ENCODE results near the gene PCDHA1.

PCDHA1 gene

GRCh38 chr5:140998921-140999410, 213.0 kb downstream of the PCDHA1 start:
- Histone ChIP-seq H3K4me1 (ENCODE audit: insufficient read depth, low read length, poor library complexity, severe bottlenecking) (no peaks in the 10 kb centered on the region), H3K9me2 (replicated peaks; ENCODE audit: low read depth, low read length) (no peaks in the 10 kb centered on the region), H4K20me1 (ENCODE audit: insufficient read depth, low read length, poor library complexity, severe bottlenecking) (no peaks in the 10 kb centered on the region), H3F3A (ENCODE audit: low read depth) (no peaks in the 10 kb centered on the region), H3K27me3 (ENCODE audit: insufficient read depth, low read length, poor library complexity, severe bottlenecking) (no peaks in the 10 kb centered on the region), H3K79me2 (ENCODE audit: insufficient read depth, low read length) (no peaks in the 10 kb centered on the region), H3K4me3 (ENCODE audit: low read length, poor library complexity, severe bottlenecking) (no peak overlapping the region), H2AFZ (ENCODE audit: low read length) (no peak overlapping the region), H3K9ac (ENCODE audit: low read depth, low read length, poor library complexity, severe bottlenecking) (no peak overlapping the region), H3K4me2 (ENCODE audit: low read depth, low read length, poor library complexity, severe bottlenecking) (no peak overlapping the region), H3K9me3 (ENCODE audit: insufficient read depth, low read depth, low read length) (no peaks in the 10 kb centered on the region), H3K36me3 (ENCODE audit: insufficient read depth, low read length) (no peaks in the 10 kb centered on the region)
- TF ChIP-seq CTCF (conservative IDR thresholded peaks at IDR 0.05; ENCODE audit: low read length), result no peak
- TF ChIP-seq EZH2phosphoT487 (IDR thresholded peaks at IDR 0.05; ENCODE audit: borderline replicate concordance), result no peak

- no peak overlapping the region for H3K9ac ChIP-seq (ENCODE audit: low read depth, low read length, poor library complexity, severe bottlenecking)
- H3K36me3 ChIP-seq (ENCODE audit: insufficient read depth, low read length), result no peaks in the 10 kb centered on the region
- H3K4me1 ChIP-seq (ENCODE audit: insufficient read depth, low read length, poor library complexity, severe bottlenecking), result no peaks in the 10 kb centered on the region
- H3F3A ChIP-seq (ENCODE audit: low read depth), result no peaks in the 10 kb centered on the region
- TF ChIP-seq CTCF (conservative IDR thresholded peaks at IDR 0.05; ENCODE audit: low read length), result no peak
- no peak for TF ChIP-seq EZH2phosphoT487 (IDR thresholded peaks at IDR 0.05; ENCODE audit: borderline replicate concordance)
- no peak overlapping the region for H2AFZ ChIP-seq (ENCODE audit: low read length)
- H3K27me3 ChIP-seq (ENCODE audit: insufficient read depth, low read length, poor library complexity, severe bottlenecking), result no peaks in the 10 kb centered on the region
- H3K4me2 ChIP-seq (ENCODE audit: low read depth, low read length, poor library complexity, severe bottlenecking), result no peak overlapping the region
- no peaks in the 10 kb centered on the region for H3K9me2 ChIP-seq (replicated peaks; ENCODE audit: low read depth, low read length)
- no peaks in the 10 kb centered on the region for H3K79me2 ChIP-seq (ENCODE audit: insufficient read depth, low read length)
- no peaks in the 10 kb centered on the region for H3K9me3 ChIP-seq (ENCODE audit: insufficient read depth, low read depth, low read length)
- no peak overlapping the region for H3K4me3 ChIP-seq (ENCODE audit: low read length, poor library complexity, severe bottlenecking)
- no peaks in the 10 kb centered on the region for H4K20me1 ChIP-seq (ENCODE audit: insufficient read depth, low read length, poor library complexity, severe bottlenecking)
Measured at GRCh38 chr5:141001446-141001843, 215.5 kb downstream of the PCDHA1 start.

- no peak overlapping the region for H3K9ac ChIP-seq (ENCODE audit: low read depth, low read length, poor library complexity, severe bottlenecking)
- H3F3A ChIP-seq (ENCODE audit: low read depth), result no peaks in the 10 kb centered on the region
- H3K79me2 ChIP-seq (ENCODE audit: insufficient read depth, low read length), result no peaks in the 10 kb centered on the region
Measured at GRCh38 chr5:141001844-141002604, 216.1 kb downstream of the PCDHA1 start.

More at GRCh38 chr5:141001844-141002604, 216.1 kb downstream of the PCDHA1 start:
- no peaks in the 10 kb centered on the region for H3K36me3 ChIP-seq (ENCODE audit: insufficient read depth, low read length)
- H3K4me2 ChIP-seq (ENCODE audit: low read depth, low read length, poor library complexity, severe bottlenecking), result no peak overlapping the region
- no peak overlapping the region for H2AFZ ChIP-seq (ENCODE audit: low read length)
- H3K9me3 ChIP-seq (ENCODE audit: insufficient read depth, low read depth, low read length), result no peaks in the 10 kb centered on the region
- H3K4me3 ChIP-seq (ENCODE audit: low read length, poor library complexity, severe bottlenecking), result no peak overlapping the region
- H3K4me1 ChIP-seq (ENCODE audit: insufficient read depth, low read length, poor library complexity, severe bottlenecking), result no peaks in the 10 kb centered on the region
- H4K20me1 ChIP-seq (ENCODE audit: insufficient read depth, low read length, poor library complexity, severe bottlenecking), result no peaks in the 10 kb centered on the region
- TF ChIP-seq CTCF (conservative IDR thresholded peaks at IDR 0.05; ENCODE audit: low read length) (no peak), EZH2phosphoT487 (IDR thresholded peaks at IDR 0.05; ENCODE audit: borderline replicate concordance) (no peak)
- no peaks in the 10 kb centered on the region for H3K9me2 ChIP-seq (replicated peaks; ENCODE audit: low read depth, low read length)
- no peaks in the 10 kb centered on the region for H3K27me3 ChIP-seq (ENCODE audit: insufficient read depth, low read length, poor library complexity, severe bottlenecking)

Data from Loucy (cell line).